H1 (cell line): ENCODE measurements around the gene CRYM. TPM values are rescaled to one million over a fixed set of nuclear protein-coding genes. Genes with fewer than 3 reads are reported as not detected.

Experiments
- ATF2 ChIP-seq: IDR thresholded peaks from 2 replicates; pipeline ENCODE4 v1.6.1; 2012; ENCODE audit warnings: low read length, inconsistent platforms
- BACH1 ChIP-seq: IDR thresholded peaks from 2 replicates; pipeline ENCODE4 v1.6.1; 2012; ENCODE audit warnings: low read length, improper control_type of control experiment
- CBX5 ChIP-seq: fragments of 300-800, 300-1000 bp; sonication (generic); IDR thresholded peaks from 2 replicates; pipeline ENCODE4 v1.7.1; 2016; ENCODE audit warnings: antibody characterized with exemption, low read length, low read depth
- CHD2 ChIP-seq: IDR thresholded peaks from 2 replicates; pipeline ENCODE4 v1.6.1; 2012; ENCODE audit warnings: low read length, improper control_type of control experiment
- CREB1 ChIP-seq: IDR thresholded peaks from 2 replicates; pipeline ENCODE4 v1.6.1; 2012; ENCODE audit warnings: inconsistent platforms
- GTF2F1 ChIP-seq: IDR thresholded peaks from 2 replicates; pipeline ENCODE4 v1.6.1; 2012; ENCODE audit warnings: low read depth, low read length, improper control_type of control experiment, borderline replicate concordance
- HDAC2 ChIP-seq, 2 experiments: fragments of 300-600 bp in 1 of 2; sonication (generic) in 1 of 2; IDR thresholded peaks; 2 replicates each; pipeline ENCODE4 v1.6.1; 2011 to 2012; ENCODE audit warnings: low read depth in 2 of 2, low read length in 2 of 2, mild to moderate bottlenecking in 2 of 2, moderate library complexity in 2 of 2, borderline replicate concordance in 1 of 2, inconsistent platforms in 1 of 2
- KDM1A ChIP-seq: fragments of 200-600, 300-600 bp; sonication (generic); IDR thresholded peaks from 2 replicates; pipeline ENCODE4 v1.7.1; 2016; ENCODE audit warnings: mild to moderate bottlenecking, low read length, borderline replicate concordance
- KDM4A ChIP-seq: IDR thresholded peaks from one replicate; pipeline ENCODE4 v1.7.1; 2012; ENCODE audit warnings: low read depth, mild to moderate bottlenecking, moderate library complexity, low read length, inconsistent platforms; ENCODE audit not compliant: severe bottlenecking
- NRF1 ChIP-seq: IDR thresholded peaks from 2 replicates; pipeline ENCODE4 v1.6.1; 2011; ENCODE audit warnings: mild to moderate bottlenecking, low read depth, low read length, improper control_type of control experiment
- POU5F1 ChIP-seq: IDR thresholded peaks from 2 replicates; pipeline ENCODE4 v1.6.1; 2011; ENCODE audit warnings: low read depth, mild to moderate bottlenecking, low read length, moderate library complexity
- RBBP5 ChIP-seq: IDR thresholded peaks from 2 replicates; pipeline ENCODE4 v1.7.1; 2012; ENCODE audit warnings: low read depth, mild to moderate bottlenecking, inconsistent platforms, low read length, moderate library complexity, borderline replicate concordance
- RFX5 ChIP-seq: IDR thresholded peaks from 2 replicates; pipeline ENCODE4 v1.6.1; 2011; ENCODE audit warnings: low read depth, low read length, improper control_type of control experiment, borderline replicate concordance
- SAP30 ChIP-seq: fragments of 300-600 bp; sonication (generic); IDR thresholded peaks from 2 replicates; pipeline ENCODE4 v1.7.1; 2012; ENCODE audit warnings: low read length, moderate library complexity, mild to moderate bottlenecking, inconsistent platforms; ENCODE audit not compliant: insufficient read depth, insufficient replicate concordance
- SP4 ChIP-seq: IDR thresholded peaks from 2 replicates; pipeline ENCODE4 v1.6.1; 2012; ENCODE audit warnings: low read length, inconsistent platforms
- TAF1 ChIP-seq: IDR thresholded peaks from 2 replicates; pipeline ENCODE4 v1.6.1; 2011; ENCODE audit warnings: mild to moderate bottlenecking, low read depth, low read length
- TAF7 ChIP-seq: optimal IDR thresholded peaks from 2 replicates; pipeline ENCODE3; 2011; ENCODE audit warnings: low read depth, mild to moderate bottlenecking, inconsistent platforms, low read length, moderate library complexity, borderline replicate concordance
- YY1 ChIP-seq: IDR thresholded peaks from 2 replicates; pipeline ENCODE4 v1.6.1; 2011; ENCODE audit warnings: low read depth, mild to moderate bottlenecking, low read length
- ZNF274 ChIP-seq: IDR thresholded peaks from 2 replicates; pipeline ENCODE4 v1.7.0; 2012; ENCODE audit warnings: low read length, borderline replicate concordance; ENCODE audit errors: extremely low read depth
- polyA plus RNA-seq, 7 experiments: library from polyadenylated mRNA; depleted of rRNA in 3 of 7; stranded (reverse) in 5 of 7; unstranded in 2 of 7; fragments of >200 nt in 5 of 7; fragments of 200-250 nt in 2 of 7; gene quantifications; 1 replicate in 5 of 7; 2 replicates in 1 of 7; 4 replicates in 1 of 7; pipeline versions ENCODE4 v1.2.1 to v1.2.3, GENCODE V29; 2011 to 2013; ENCODE audit warnings: missing spikeins in 2 of 7, mixed read lengths in 2 of 7
- total RNA-seq: library from RNA; stranded (reverse); fragmentation: NEBNext Ultra II Directional; extraction: Animal tissue kit (Norgen Biotek cat#: 25700); gene quantifications from 2 replicates; pipeline ENCODE4 v1.2.1, GENCODE V29; 2021
- TF ChIP-seq, protein P1 (sequence below): IDR thresholded peaks from 2 replicates; pipeline ENCODE4 v1.6.1; 2012; ENCODE audit warnings: inconsistent platforms
- TF ChIP-seq, protein P2 (sequence below): IDR thresholded peaks from 2 replicates; pipeline ENCODE4 v1.6.1; 2011; ENCODE audit warnings: low read length, improper control_type of control experiment

The CRYM gene
- total and polyA plus RNA-seq, 2 of the 8 experiments (the other 6 are each of a cell fraction or from before 2014, with no cell fraction given): 12.9 to 40.4 TPM

GRCh38 chr16:21277927-21278706 lies at the start of gene CRYM (continued):
- TF ChIP-seq TAF7: no peak
- TF ChIP-seq CBX5: no peak
- TF ChIP-seq RBBP5: no peak
- peak; percentile 90 for TF ChIP-seq KDM4A
- no peak for TF ChIP-seq CHD2
- no peak for TF ChIP-seq POU5F1
- no peak for TF ChIP-seq CREB1
- no peak; the same call in 1 of the 2 replicates for TF ChIP-seq KDM1A
- TF ChIP-seq RFX5: no peak
- TF ChIP-seq ZNF274: no peak
- TF ChIP-seq GTF2F1: no peak
- no peak for TF ChIP-seq ATF2
- TF ChIP-seq TAF1: peak; percentile 54; the same call in 1 of the 2 replicates
- TF ChIP-seq, protein P1, sequence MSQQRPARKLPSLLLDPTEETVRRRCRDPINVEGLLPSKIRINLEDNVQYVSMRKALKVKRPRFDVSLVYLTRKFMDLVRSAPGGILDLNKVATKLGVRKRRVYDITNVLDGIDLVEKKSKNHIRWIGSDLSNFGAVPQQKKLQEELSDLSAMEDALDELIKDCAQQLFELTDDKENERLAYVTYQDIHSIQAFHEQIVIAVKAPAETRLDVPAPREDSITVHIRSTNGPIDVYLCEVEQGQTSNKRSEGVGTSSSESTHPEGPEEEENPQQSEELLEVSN: no peak
- no peak for TF ChIP-seq BACH1
- peak; percentile 14; the same call in 1 of the 2 replicates for TF ChIP-seq YY1
- no peak for TF ChIP-seq NRF1
- TF ChIP-seq SP4: peak; percentile 83
- TF ChIP-seq HDAC2 (IDR thresholded peaks at IDR 0.05; ENCODE audit: borderline replicate concordance in 1 of 2, low read depth in 2 of 2, low read length in 2 of 2): no peak
- TF ChIP-seq, protein P2, sequence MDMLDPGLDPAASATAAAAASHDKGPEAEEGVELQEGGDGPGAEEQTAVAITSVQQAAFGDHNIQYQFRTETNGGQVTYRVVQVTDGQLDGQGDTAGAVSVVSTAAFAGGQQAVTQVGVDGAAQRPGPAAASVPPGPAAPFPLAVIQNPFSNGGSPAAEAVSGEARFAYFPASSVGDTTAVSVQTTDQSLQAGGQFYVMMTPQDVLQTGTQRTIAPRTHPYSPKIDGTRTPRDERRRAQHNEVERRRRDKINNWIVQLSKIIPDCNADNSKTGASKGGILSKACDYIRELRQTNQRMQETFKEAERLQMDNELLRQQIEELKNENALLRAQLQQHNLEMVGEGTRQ: no peak
- TF ChIP-seq SAP30: no peak
